HG03442 (cell line): ENCODE data around the gene ZBTB12.
"Not testable (repeated sequence)": the region's sequence is repeated elsewhere in the genome, so short reads cannot be mapped to it uniquely, and the experiment has no call there.

Source experiments
- ATAC-seq: cut with Tn5 transposase; IDR thresholded peaks from one replicate; pipeline ENCODE4 v1.9.1; 2021; ENCODE audit warnings: mild to moderate bottlenecking, moderate library complexity; ENCODE audit not compliant: unreplicated experiment

The ZBTB12 gene

GRCh38 chr6:31851980-31852718 is 49.7 kb downstream of the ZBTB12 start:
- not testable (repeated sequence) for ATAC-seq

- no peak for ATAC-seq
These were observed 50.4 kb downstream of the ZBTB12 start for GRCh38 chr6:31851485-31851832.

GRCh38 chr6:31850765-31851484 is 51.0 kb downstream of the ZBTB12 start:
- ATAC-seq: no peak
